NCI-H128 (cell line): ENCODE measurements around the gene SMAGP.
"Not testable (repeated sequence)": the region's sequence is repeated elsewhere in the genome, so short reads cannot be mapped to it uniquely, and the experiment has no call there.

Experiments used
- DNase-seq: peaks from one replicate; lab custom pipeline; 2025; ENCODE audit not compliant: unreplicated experiment; lab: John Stamatoyannopoulos, UW

Gene SMAGP

DNA sequence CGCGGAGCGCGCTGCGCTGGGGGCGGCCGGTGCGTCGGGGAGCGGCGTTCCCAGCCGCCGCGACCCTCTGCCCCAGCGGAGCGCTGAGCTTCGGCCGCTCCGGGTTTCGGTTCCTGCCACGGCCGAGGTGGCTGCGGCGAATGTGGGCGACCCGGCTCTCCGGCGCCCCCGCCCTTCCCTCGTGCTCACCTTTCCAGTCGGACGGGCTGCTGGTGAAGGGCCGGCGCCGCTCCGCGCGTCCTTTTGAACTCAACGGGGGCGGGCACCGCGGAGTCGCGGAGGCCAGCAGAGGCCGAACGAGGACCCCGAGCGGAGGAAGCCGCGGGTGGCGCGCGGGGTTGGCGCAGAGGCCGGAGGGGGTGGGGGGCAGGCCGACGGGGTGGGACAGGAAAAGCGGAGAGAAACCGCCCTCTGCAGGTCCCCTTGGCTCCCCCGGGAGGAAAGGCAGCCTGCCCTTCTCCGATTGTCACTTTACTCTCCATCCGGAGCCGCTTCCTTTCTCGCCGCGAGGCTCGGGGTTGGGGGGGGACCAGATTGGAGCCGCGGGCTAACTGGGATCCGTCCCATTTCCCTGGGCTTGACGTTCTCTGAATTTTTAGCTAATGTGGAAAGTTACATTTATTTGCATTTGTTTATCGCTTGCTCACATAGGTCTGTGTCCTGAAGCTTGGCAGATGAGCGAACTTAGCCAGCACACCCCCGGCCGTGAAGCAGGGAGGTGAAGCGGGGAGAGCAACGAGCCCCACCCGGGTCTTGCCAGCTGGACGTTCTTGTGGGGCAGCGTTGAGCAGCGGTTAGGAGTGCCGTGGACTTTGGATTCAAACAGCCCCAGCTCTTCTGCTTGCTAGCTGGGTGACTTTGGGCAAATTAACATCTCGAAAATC, at the start of gene SMAGP:
Gene SMAGP, minus strand, starts transcription at position 349 of the 884 bp plus-strand sequence. CDS start 1,137 bp downstream, outside the sequence.
- peak; percentile 32 for DNase-seq

DNA sequence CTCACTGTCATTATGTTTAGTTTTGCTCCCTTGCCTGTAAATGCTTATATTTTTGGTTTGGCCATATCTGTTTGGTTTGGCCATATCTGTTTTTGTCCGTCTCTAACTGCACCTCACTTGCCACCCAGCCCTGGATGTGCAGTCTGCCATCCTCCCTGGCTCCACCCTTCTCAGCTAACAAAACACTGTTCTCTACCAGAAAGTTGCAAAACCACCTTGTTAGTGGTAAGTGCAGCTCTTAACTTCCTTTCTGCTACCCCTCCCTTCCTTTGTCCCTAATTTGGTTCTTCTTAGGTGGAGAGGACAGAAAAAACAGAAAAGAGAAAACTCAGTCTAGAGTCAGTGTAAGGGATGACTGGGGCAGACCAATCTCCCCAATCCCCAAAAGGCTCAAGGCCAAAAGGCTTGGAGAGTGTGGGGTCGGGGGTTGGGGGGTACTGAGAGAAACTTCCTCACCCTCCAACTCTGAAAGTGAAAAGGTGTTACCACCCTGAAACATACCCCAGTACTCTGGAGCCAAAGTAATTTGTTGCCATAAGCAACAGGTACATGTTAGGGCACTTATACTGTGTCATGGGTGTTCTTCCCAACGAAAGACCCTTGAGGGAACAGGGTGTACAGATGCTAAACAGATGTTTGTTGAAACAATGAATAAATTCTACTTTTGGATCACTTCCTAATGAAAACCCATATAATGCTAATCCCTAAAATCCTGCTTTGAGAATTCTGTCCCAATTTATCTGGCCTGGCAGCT, 48.8 kb upstream of the SMAGP start:
- DNase-seq = no peak

DNA sequence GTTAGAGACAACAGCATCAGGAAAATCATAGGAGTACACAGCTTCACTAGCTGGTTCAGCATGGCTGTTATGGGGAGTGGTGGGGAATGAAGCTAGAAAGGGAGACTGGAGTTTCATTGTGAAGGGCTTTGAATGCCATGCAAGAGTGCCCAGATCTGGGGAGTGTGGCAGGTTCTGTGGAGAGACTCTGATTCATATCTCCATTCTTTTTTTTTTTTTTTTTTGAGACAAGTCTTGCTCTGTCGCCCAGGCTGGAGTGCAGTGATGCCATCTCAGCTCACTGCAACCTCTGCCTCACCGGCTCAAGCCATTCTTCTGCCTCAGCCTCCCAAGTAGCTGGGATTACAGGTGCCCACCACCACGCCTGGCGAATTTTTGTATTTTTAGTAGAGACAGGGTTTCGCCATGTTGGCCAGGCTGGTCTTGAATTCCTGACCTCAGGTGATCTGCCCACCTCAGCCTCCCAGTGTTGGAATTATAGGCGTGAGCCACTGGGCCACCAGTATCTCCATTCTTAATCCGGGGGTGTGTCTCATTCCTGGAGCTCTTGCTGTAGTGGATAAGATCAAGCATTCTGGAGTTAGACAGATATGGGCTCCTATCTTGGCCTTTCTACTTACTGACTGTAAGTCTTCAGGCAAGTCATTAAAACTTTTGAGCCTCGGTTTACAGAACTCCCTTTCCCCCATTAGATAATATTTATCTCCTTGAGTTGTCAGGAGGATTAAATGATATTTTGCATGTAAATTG, 48.0 kb upstream of the SMAGP start:
- DNase-seq = not testable (repeated sequence)

DNA sequence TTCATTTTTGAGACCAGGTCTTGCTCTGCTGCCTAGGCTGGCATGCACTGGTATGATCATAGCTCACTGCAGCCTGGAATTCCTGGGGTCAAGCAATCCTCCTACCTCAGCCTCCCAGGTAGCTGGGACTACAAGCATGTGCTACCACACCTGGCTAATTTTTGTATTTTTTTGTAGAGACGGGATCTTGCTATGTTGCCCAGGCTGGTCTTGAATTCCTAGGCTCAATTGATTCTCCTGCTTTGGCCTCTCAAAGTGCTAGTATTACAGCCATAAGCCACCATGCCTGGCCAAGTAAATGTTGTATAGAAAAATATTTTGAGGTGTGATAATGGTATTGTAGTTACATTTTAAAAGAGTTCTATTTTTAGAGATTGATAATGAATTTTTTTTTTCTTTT, 41.2 kb upstream of the SMAGP start:
- DNase-seq = no peak

DNA sequence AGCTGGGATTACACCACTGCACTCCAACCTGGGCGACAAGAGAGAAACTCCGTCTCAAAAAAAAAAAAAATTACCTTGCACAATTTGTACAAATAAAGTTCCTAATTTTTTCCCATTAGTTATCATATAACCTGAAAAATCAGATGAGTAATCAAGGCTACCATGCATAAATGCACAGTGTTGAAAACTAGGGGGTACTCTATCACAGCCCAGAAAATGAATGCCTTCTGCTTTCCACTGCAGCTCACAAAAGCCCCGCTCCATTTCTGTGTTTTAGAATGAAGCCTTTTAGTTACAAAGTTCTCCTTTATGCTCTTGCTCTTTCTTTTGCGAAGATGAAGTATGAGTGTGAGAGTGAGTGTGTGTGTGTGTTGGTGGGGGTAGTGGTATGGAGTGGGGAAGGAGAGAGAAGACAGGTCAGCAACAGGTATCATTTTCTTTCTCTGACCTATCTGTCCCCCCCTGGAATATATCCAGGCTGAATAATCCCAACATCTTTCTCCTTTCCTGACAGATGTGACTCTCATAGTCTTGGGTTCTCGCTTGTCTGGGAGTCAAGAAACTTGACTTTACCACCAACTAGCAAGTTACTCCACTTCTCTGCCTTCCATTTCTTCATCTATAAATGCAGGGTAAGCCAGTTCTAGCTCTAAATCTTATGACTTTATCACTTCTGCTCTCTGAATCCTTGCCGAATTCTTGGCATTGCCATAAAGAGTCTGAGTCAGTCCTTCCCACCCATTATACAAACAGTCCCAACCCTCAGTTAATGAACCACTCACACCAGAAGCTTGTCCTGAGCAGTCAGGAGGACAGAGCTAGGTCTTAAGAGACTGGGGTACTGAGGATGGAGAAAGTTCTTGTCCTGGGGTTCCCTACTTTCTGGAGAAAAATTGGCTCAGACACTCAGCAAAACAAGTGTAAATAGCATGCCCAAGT, 37.7 kb upstream of the SMAGP start:
- DNase-seq = no peak

- DNase-seq = no peak
Observed at GRCh38 chr12:51306507-51306906, 36.3 kb upstream of the SMAGP start.

GRCh38 chr12:51300768-51301167, 30.6 kb upstream of the SMAGP start:
- DNase-seq = not testable (repeated sequence)

DNA sequence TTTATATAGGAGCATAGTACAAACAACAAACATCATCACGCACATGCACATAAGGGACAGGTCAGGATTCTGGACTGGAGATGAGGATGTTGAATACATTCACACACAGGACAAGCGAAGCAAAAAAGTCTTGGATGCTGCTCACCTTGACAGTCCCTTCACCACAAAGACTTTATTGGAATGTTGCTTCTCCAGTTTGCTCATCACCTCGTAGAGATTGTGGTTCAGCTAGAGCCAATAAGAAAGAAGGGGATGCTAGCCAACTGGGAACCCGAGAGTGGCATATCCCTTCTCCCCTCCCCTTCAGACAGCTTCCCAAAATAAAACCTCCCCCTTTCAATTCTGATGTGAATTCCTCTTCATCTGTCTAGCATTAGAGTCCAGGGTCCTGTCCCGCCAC, 25.4 kb upstream of the SMAGP start:
- DNase-seq = no peak

DNA sequence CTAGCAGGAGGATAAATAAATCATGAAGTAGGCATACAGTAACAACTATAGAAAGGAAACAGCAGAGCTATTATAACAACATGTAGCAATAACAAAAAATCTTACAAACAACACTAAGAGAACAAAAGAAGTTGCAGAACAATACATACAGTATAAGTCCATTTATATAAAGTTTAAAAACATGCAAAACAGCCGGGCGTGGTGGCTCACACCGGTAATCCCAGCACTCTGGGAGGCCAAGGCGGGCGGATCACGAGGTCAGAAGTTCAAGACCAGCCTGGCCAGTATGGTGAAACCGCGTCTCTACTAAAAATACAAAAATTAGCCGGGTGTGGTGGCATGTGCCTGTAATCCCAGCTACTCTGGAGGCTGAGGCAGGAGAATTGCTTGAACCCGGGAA, 23.9 kb upstream of the SMAGP start:
- DNase-seq = not testable (repeated sequence)

DNA sequence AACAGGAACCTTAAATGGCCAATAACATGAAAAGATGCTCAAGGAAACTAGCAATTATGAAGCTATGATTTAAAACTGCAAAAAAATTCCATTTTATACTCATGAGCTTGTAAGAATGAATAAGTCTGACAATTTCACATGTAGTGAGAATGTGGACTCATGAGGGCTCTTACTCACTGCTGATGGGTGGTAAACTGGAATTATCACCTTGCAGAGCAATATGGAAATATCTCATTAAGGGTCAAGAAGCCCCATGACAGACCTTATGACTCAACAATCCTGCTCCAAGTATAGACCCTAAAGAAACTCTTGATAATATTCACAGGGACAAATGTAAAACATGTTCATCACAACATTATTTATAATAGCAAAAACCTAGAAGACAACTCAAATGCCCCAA, 23.5 kb upstream of the SMAGP start:
- no peak for DNase-seq

DNA sequence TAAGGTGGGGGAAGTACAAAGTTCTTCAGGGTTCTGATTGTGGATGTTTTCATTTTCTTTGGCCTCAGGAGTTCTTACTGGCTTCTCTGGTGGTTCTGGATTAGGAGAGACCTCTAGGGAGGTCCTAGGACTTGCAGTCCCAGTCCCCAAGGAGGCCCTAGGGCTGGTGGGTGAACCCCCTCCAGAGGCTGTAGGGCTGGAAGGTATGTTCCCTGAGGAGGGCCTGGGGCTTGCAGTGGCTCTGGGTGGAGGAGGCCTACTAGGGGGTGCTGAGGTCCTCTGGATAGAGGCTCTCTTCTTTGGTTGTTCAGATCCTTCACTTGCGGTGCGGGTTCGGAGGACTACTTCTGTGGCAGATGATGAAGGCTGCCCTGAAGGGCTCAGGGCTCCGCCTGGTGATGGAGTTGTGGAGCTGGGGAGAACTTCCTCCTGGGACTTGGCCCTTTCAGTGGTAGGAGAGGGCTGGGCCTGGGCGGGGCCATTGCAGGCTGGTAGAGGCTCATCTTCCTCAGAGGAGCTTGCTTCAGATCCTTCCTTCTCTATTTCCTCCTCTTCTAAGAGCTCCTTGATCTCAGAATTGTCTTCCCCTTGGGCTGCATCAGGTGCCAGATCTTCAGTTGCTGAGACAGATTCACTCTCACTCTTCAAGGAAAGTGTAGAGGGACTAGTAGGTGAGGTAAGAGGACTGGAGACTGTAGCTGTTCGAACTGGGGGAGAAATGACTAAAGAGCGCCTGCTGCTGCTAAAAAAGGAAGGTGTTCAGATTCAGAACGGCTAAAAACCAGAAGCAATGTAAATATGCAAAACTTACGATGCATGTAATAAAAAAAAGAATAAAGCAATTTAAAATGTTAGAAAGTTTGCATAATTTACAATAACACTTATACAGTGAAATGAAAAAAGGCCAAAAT, 21.6 kb upstream of the SMAGP start:
- DNase-seq = not testable (repeated sequence)

- DNase-seq = no peak
Observed at GRCh38 chr12:51285843-51286242, 15.6 kb upstream of the SMAGP start.

DNA sequence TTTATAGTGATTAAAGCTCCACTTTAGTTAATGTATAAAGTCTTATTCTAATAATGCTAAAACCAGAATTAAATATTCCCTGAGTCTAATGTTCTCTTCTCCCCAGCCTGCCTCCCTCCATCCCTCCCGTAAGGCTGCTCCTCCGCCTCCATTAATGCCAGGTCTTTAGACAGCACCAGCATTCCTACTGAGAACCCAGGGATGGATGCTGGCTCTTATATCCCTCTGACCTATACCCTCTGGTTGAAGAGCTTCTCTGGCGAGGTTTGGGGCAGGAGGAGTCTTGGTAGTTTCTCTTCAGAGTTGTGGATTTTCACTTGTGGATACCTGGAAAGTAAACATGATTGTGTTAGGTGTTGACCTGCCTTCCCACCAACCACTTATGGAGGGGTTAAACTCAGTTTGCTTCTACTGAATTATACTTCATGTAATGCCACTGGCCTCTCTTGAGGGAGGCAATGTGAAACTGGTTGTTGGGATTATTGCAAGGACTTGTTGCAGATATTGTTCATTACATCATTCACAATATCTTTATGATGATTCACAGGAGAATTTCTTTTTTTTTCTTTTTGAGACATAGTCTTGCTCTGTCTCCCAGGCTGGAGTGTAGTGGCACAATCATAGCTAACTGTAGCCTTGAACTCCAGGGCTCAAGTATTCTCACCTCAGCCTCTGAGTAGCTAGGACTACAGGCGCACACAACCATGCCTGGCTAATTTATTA, 11.1 kb upstream of the SMAGP start:
- no peak for DNase-seq

DNA sequence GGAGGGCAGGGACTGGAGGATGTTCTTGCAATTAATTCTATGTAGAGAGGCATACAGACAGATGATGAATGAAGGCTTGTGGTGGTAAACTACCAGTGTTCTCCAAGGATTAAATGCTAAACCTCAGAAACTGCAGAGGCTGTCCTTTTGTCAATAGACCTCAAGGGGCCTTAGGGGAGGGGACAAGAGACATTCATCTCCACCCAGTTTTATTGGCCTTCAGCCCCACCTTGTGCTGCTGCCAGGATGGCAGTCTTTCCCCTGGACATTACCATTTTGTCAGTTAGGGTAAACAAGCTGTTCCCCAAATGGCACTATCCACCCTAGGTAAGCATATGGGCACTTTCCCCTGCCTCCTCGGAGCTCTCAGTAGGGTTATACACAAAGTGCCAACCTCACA, 4.9 kb upstream of the SMAGP start:
- DNase-seq = no peak

DNA sequence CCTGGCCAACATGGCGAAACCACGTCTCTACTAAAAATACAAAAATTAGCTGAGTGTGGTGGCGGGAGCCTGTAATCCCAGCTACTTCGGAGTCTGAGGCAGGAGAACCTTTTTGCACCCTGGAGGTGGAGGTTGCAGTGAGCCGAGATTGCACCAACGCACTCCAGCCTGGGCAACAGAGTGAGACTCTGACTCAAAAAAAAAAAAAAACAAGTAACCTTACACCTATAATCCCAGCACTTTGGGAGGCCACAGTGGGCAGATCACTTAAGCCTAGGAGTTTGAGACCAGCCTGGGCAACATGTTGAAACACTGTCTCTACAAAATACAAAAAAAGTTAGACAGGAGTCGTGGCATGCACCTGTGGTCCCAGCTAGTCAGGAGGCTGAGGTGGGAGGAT, 2.6 kb upstream of the SMAGP start:
- DNase-seq = not testable (repeated sequence)

- no peak for DNase-seq
Observed at GRCh38 chr12:51270951-51271518, 820 bp upstream of the SMAGP start.

- no peak for DNase-seq
Observed at GRCh38 chr12:51269174-51270066, 795 bp downstream of the SMAGP start.
